Heart left ventricle (tissue), 16 donors: Measurements from ENCODE around the gene GPRIN2. TPM values are rescaled to one million over a fixed set of nuclear protein-coding genes. Genes with fewer than 3 reads are reported as not detected.

ENCODE experiments used
- ATAC-seq, 4 donors: fragments of 200-7000 bp; cut with Tn5 transposase; one replicate each; pipeline ENCODE4 v1.9.1; 2020 to 2022; ENCODE audit warnings: moderate library complexity in 4 of 4, mild to moderate bottlenecking in 3 of 4, moderate number of reproducible peaks in 1 of 4
- DNase-seq, 5 donors: peaks; one replicate each; pipeline ENCODE4 v3.0.0-alpha.2; 2020
- H3K27ac ChIP-seq, 12 donors: fragments of 200-600 bp; sonication (generic) in 4 of 12; one replicate each; pipeline versions ENCODE4 v1.5.0 to v1.8.0; 2016 to 2022; ENCODE audit warnings: mild to moderate bottlenecking in 2 of 12
- H3K27me3 ChIP-seq, 9 donors: fragments of 200-600 bp; sonication (generic) in 2 of 9; one replicate each; pipeline versions ENCODE4 v1.5.1 to v1.8.0; 2016 to 2022; ENCODE audit warnings: mild to moderate bottlenecking in 3 of 9
- H3K36me3 ChIP-seq, 9 donors: fragments of 200-600 bp; sonication (generic) in 2 of 9; one replicate each; pipeline versions ENCODE4 v1.5.0 to v1.8.0; 2018 to 2022; ENCODE audit warnings: mild to moderate bottlenecking in 2 of 9
- H3K4me1 ChIP-seq, 12 donors: fragments of 200-600 bp; sonication (generic) in 4 of 12; one replicate each; pipeline versions ENCODE4 v1.5.0 to v1.8.0; 2016 to 2022; ENCODE audit warnings: mild to moderate bottlenecking in 3 of 12
- H3K4me3 ChIP-seq, 12 donors: fragments of 200-600 bp; sonication (generic) in 4 of 12; one replicate each; pipeline versions ENCODE4 v1.5.0 to v1.8.0; 2017 to 2022; ENCODE audit warnings: mild to moderate bottlenecking in 9 of 12, moderate library complexity in 4 of 12
- H3K9me3 ChIP-seq, 12 donors: fragments of 200-600 bp; sonication (generic) in 4 of 12; one replicate each; pipeline versions ENCODE4 v1.5.0 to v1.8.0; 2016 to 2022; ENCODE audit warnings: mild to moderate bottlenecking in 1 of 12
- POLR2A ChIP-seq, 2 donors: fragments of 450-650 bp; IDR thresholded peaks; one replicate each; pipeline ENCODE4 v1.6.1; 2017; ENCODE audit warnings: antibody characterized with exemption in 2 of 2, mild to moderate bottlenecking in 2 of 2, moderate library complexity in 2 of 2
- WGBS, 4 donors: extraction: QIAGEN DNeasy Blood & Tissue Kit in 2 of 4; methylation state at CpG; one replicate each; pipeline versions ENCODE4 v1.1.5 to v1.1.7; 2013 to 2018; 5-methylcytosine and 5-hydroxymethylcytosine counted together
- intact Hi-C, 10 donors: fragments of 100-400 bp; cut with DNase I; formaldehyde crosslinking; loops; one replicate each; pipeline versions ENCODE4 v1.11.1 to v1.14.2; 2022
- polyA plus RNA-seq, 2 donors: library from polyadenylated mRNA; stranded (reverse); fragments of 200-250 nt; gene quantifications; one replicate each; pipeline ENCODE4 v1.2.3, GENCODE V29; 2013
- total RNA-seq, 9 donors: library from RNA; depleted of rRNA in 2 of 9; stranded (reverse); fragments of >200 nt in 2 of 9; fragmentation: NEBNext Ultra II Directional in 3 of 9; extraction: Animal tissue kit (Norgen Biotek cat#: 25700) in 3 of 9; gene quantifications; one replicate each; pipeline versions ENCODE4 v1.1.0 to v1.2.4, GENCODE V29; 2016 to 2023
- TF ChIP-seq, protein P1 (sequence below), 12 donors: fragments of 200-600 bp; sonication (generic) in 4 of 12; IDR thresholded peaks; one replicate each; pipeline versions ENCODE4 v1.5.0 to v1.8.0; 2018 to 2022; ENCODE audit warnings: antibody characterized with exemption in 12 of 12, mild to moderate bottlenecking in 5 of 12
- donor health status: ischemic (EF 13 %, LVEDD 7.1; RV severe dilation, severe dysfunction).
- donor health status: healthy with polysubstance abuse.
- donor health status: DM: no; HTN: yes; CAD: no.
- donor health status: DM: no; HTN: no; CAD: no.
- donor health status: ischemic (EF 25% LVEDD 6.9; RV normal size, moderate dysfunction).
- donor health status: ischemic (EF 25% LVEDD 5.7; RV mildly dilated, moderate dysfunction).
- donor health status: healthy.
- donor health status: DM: yes; HTN: yes; CAD: no.
- donor health status: ischemic (EF 35%, LVEDD 5.7; RV mildly dilated, moderate dysfunction).
- donor health status: nonischemic (EF 11% LVEDD 7.7; RV severe dilation, severe dysfunction).
- donor health status: DM: yes; HTN: yes; CAD: no.
- donor health status: PGD.
- donor health status: ischemic (EF 29% LVEDD 5.4; RV normal size, mild dysfunction).
- donor health status: nonischemic (EF 23%, LVEDD 6.1; RV moderate dilation, normal function).

GPRIN2 gene
- total and polyA plus RNA-seq, 11 donors, result 0.50 TPM; not detected in 10

DNA sequence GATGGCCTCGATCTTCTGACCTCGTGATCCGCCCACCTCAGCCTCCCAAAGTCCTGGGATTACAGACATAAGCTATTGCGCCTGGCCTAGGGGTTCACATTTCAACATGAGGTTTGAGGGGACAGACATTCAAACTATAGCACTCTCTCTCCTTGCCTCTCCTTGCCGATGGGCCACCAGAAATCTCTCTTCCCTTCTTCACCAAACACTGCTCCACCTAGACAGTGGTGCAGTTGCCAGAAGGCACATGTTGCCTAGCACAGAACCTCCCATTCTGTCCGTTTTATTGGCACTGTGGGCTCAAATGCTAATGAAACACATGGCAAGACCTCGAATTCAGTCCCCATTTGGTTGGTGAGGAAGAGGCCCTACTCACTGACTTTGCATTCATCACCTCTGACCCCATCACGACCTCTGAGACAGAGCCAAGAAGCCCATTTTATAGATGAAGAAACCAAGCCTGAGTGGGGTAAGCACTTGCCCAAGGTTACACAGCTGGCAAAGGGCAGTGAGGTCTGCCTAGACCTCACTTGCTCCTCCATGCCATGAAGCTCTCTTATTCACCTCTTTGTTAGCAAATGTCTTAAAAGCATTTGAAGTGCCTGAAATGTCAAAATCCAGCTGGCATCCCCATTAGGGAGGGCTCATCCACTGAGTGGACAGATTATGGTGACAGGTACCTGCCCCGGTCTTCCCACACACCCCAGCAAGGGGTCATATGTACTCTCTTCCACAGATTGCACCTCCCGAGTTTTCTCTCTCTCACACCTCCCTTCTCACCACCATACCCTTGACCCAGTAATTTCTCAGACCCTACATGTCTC is 34.0 kb downstream of the GPRIN2 start:
- H3K36me3 ChIP-seq, result no peaks in the 10 kb centered on the region
- H3K4me3 ChIP-seq, result no peak overlapping the region
- H3K27ac ChIP-seq, result no peak overlapping the region
- peaks cover 0 to 7% (median 0%) of the 10 kb centered on the region in 12 donors for H3K4me1 ChIP-seq
- TF ChIP-seq POLR2A (IDR thresholded peaks at IDR 0.05), result no peak
- TF ChIP-seq, protein P1, sequence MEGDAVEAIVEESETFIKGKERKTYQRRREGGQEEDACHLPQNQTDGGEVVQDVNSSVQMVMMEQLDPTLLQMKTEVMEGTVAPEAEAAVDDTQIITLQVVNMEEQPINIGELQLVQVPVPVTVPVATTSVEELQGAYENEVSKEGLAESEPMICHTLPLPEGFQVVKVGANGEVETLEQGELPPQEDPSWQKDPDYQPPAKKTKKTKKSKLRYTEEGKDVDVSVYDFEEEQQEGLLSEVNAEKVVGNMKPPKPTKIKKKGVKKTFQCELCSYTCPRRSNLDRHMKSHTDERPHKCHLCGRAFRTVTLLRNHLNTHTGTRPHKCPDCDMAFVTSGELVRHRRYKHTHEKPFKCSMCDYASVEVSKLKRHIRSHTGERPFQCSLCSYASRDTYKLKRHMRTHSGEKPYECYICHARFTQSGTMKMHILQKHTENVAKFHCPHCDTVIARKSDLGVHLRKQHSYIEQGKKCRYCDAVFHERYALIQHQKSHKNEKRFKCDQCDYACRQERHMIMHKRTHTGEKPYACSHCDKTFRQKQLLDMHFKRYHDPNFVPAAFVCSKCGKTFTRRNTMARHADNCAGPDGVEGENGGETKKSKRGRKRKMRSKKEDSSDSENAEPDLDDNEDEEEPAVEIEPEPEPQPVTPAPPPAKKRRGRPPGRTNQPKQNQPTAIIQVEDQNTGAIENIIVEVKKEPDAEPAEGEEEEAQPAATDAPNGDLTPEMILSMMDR (IDR thresholded peaks at IDR 0.05), result no peak
- no peaks in the 10 kb centered on the region for H3K9me3 ChIP-seq
- ATAC-seq (no peak), DNase-seq (peak in 2 of 5 donors; percentile 11 to 42)
- H3K27me3 ChIP-seq, result peaks cover 0 to 31% (median 4%) of the 10 kb centered on the region in 9 donors
- intact Hi-C loops, result no loop called here
- 87 to 91% (median 89%) methylated on average over 10 of the region's 10 CpGs for WGBS, 4 donors

DNA sequence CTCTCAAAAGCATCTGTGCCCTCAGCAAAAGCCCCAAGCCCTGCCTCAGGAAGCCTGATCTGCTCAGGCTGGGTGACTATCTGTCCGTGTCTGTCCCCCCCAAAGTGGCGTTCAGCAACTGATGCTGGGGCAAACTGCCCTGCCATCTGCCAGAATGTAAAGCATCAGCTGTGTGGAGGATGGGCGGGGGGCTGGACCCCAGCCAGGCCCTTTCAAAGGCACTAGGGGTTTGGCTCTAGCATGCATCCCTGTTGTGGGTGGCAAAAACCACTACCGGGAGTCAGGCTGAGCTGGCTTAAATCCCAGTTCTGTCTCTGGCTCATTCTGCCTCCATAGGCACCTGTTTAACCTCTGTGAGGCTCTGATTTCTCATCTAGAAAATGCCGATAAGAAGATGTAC is 35.5 kb downstream of the GPRIN2 start:
- intact Hi-C loops, result no loop called here
- H3K27me3 ChIP-seq, result peaks cover 0 to 39% (median 4%) of the 10 kb centered on the region in 9 donors
- DNase-seq, result peak in 3 of 5 donors; percentile 22 to 58 (median 25)
- H3K9me3 ChIP-seq, result no peaks in the 10 kb centered on the region
- H3K36me3 ChIP-seq, result no peaks in the 10 kb centered on the region
- WGBS, 4 donors, result 59 to 66% (median 62%) methylated on average over 5 of the region's 5 CpGs
- no peak for ATAC-seq
- TF ChIP-seq, protein P1 (IDR thresholded peaks at IDR 0.05), result no peak
- TF ChIP-seq POLR2A (IDR thresholded peaks at IDR 0.05), result no peak
- no peak overlapping the region for H3K4me3 ChIP-seq
- no peak overlapping the region for H3K27ac ChIP-seq
- H3K4me1 ChIP-seq, result peaks cover 0 to 7% (median 0%) of the 10 kb centered on the region in 12 donors

DNA sequence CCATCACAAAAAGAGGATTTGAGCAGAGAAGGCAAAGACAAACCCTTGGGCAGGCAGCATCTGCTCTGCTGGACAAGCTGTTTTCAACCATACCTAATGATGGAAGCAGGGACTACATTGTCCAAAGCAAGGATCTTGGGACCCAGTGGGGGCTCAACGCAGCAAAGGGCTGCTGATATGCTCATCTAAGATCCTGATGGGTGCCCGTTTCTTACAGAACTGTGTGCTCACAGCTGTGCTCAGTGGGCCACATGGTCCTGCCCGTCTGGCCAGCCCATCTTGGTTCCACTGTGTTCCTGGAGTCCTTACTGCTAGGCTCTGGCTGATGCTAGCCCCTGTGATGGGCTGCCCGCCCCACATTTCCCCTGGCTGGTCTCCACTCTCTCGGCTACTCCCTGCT is 36.1 kb downstream of the GPRIN2 start:
- no peaks in the 10 kb centered on the region for H3K9me3 ChIP-seq
- DNase-seq, result peak in 3 of 5 donors; percentile 14 to 45 (median 23)
- H3K4me1 ChIP-seq, result peaks cover 0 to 7% (median 0%) of the 10 kb centered on the region in 12 donors
- no peak for ATAC-seq
- 75 to 84% (median 77%) methylated on average over 5 of the region's 5 CpGs for WGBS, 4 donors
- no peaks in the 10 kb centered on the region for H3K36me3 ChIP-seq
- H3K27ac ChIP-seq, result no peak overlapping the region
- TF ChIP-seq, protein P1 (IDR thresholded peaks at IDR 0.05), result no peak
- no peak for TF ChIP-seq POLR2A (IDR thresholded peaks at IDR 0.05)
- peaks cover 0 to 39% (median 4%) of the 10 kb centered on the region in 9 donors for H3K27me3 ChIP-seq
- no peak overlapping the region for H3K4me3 ChIP-seq
- intact Hi-C loops, result no loop called here

DNA sequence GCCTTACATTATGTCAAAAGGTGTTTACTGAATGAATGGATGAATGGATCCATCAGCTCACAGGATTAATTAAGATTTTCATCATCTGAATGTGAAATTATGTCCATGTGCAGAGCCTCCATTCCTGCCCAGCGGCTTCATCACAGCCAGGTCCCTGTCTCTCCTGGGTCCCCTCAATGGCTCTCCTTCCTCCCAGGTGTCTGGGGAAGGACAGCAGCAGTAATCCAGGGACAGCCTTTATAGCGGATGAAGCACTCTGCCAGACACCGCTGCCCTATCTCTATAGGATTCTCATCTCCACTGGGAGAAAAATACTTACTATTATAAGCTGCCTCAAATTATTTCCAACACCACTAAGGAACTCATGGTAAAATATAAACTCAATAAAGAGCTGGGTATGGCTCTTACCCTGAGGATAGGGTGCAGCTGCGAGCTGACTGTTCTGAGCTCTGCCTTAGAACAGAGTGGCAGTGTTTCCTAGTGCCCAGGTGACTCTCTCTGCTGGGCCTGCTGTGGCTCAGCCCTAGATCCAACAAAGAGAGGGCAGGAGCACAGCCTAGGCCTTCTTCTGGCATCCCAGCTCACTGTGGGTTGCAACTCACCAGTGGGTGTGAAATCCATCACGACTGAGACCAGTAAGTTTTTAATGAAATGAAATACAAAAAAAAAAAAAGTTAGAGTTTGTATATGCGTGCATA is 38.3 kb downstream of the GPRIN2 start:
- Histone ChIP-seq H3K9me3 (no peaks in the 10 kb centered on the region), H3K27ac (no peak overlapping the region), H3K4me3 (no peak overlapping the region), H3K27me3 (peaks cover 0 to 44% (median 4%) of the 10 kb centered on the region in 9 donors), H3K4me1 (no peaks in the 10 kb centered on the region), H3K36me3 (no peaks in the 10 kb centered on the region)
- ATAC-seq (peak in 1 of 4 donors; percentile 10), DNase-seq (peak in 2 of 5 donors; percentile 6 to 49)
- intact Hi-C loops, result no loop called here
- WGBS, 4 donors, result 89 to 91% (median 90%) methylated on average over 6 of the region's 6 CpGs
- TF ChIP-seq POLR2A (IDR thresholded peaks at IDR 0.05), result no peak
- TF ChIP-seq, protein P1 (IDR thresholded peaks at IDR 0.05), result no peak
